ENCODE data around the gene VAV3.

The VAV3 gene

GRCh38 chr1:107545056-107545577 is 419.9 kb downstream of the VAV3 start:
- no peak for DNase-seq (ENCODE audit: low read depth in 1 of 2, low spot score in 1 of 2)

GRCh38 chr1:107544285-107544684 is 420.7 kb downstream of the VAV3 start:
- no peak for DNase-seq (ENCODE audit: low read depth in 1 of 2, low spot score in 1 of 2)

- no peak for DNase-seq (ENCODE audit: low read depth in 1 of 2, low spot score in 1 of 2)
Measured at GRCh38 chr1:107541412-107541811, 423.6 kb downstream of the VAV3 start.

GRCh38 chr1:107538502-107538901 is 426.5 kb downstream of the VAV3 start:
- no peak for DNase-seq (ENCODE audit: low read depth in 1 of 2, low spot score in 1 of 2)

- DNase-seq (ENCODE audit: low read depth in 1 of 2, low spot score in 1 of 2), result no peak
Measured at GRCh38 chr1:107536266-107536665, 428.7 kb downstream of the VAV3 start.

GRCh38 chr1:107535091-107535490 is 429.9 kb downstream of the VAV3 start:
- no peak for DNase-seq (ENCODE audit: low read depth in 1 of 2, low spot score in 1 of 2)

GRCh38 chr1:107534632-107535031 is 430.3 kb downstream of the VAV3 start:
- DNase-seq (ENCODE audit: low read depth in 1 of 2, low spot score in 1 of 2), result no peak

- DNase-seq (ENCODE audit: low read depth in 1 of 2, low spot score in 1 of 2), result no peak
Measured at GRCh38 chr1:107533436-107533835, 431.5 kb downstream of the VAV3 start.

GRCh38 chr1:107532318-107532717 is 432.7 kb downstream of the VAV3 start:
- no peak for DNase-seq (ENCODE audit: low read depth in 1 of 2, low spot score in 1 of 2)

GRCh38 chr1:107531065-107531908 is 433.7 kb downstream of the VAV3 start:
- no peak for DNase-seq (ENCODE audit: low read depth in 1 of 2, low spot score in 1 of 2)

- no peak for DNase-seq (ENCODE audit: low read depth in 1 of 2, low spot score in 1 of 2)
Measured at GRCh38 chr1:107530543-107530942, 434.4 kb downstream of the VAV3 start.

- DNase-seq (ENCODE audit: low read depth in 1 of 2, low spot score in 1 of 2), result no peak
Measured at GRCh38 chr1:107529511-107530149, 435.4 kb downstream of the VAV3 start.

- no peak for DNase-seq (ENCODE audit: low read depth in 1 of 2, low spot score in 1 of 2)
Measured at GRCh38 chr1:107526524-107527198, 438.3 kb downstream of the VAV3 start.

- DNase-seq (ENCODE audit: low read depth in 1 of 2, low spot score in 1 of 2), result no peak
Measured at GRCh38 chr1:107525961-107526360, 439.0 kb downstream of the VAV3 start.

- no peak for DNase-seq (ENCODE audit: low read depth in 1 of 2, low spot score in 1 of 2)
Measured at GRCh38 chr1:107525145-107525544, 439.8 kb downstream of the VAV3 start.

- DNase-seq (ENCODE audit: low read depth in 1 of 2, low spot score in 1 of 2), result no peak
Measured at GRCh38 chr1:107524301-107524700, 440.7 kb downstream of the VAV3 start.

- no peak for DNase-seq (ENCODE audit: low read depth in 1 of 2, low spot score in 1 of 2)
Measured at GRCh38 chr1:107523736-107524135, 441.2 kb downstream of the VAV3 start.

GRCh38 chr1:107523061-107523460 is 441.9 kb downstream of the VAV3 start:
- no peak for DNase-seq (ENCODE audit: low read depth in 1 of 2, low spot score in 1 of 2)
